ENCODE data around the gene TXNL4A.
"Not testable (repeated sequence)": the region's sequence is repeated elsewhere in the genome, so short reads cannot be mapped to it uniquely, and the experiment has no call there.

TXNL4A gene

GRCh38 chr18:80010551-80010906 lies 22.2 kb upstream of the TXNL4A start:
- Mint-ChIP-seq H3K36me3 (peaks cover 5 to 40% of the 10 kb centered on the region in 2 donors), H3K9me3 (peaks cover 24 to 27% of the 10 kb centered on the region in 2 donors), H3K4me1 (no peaks in the 10 kb centered on the region), H3K27me3 (no peaks in the 10 kb centered on the region), H3K27ac (no peak overlapping the region), H3K4me3 (no peak overlapping the region)
- DNase-seq (no peak), ATAC-seq (replicated peaks) (no peak)

GRCh38 chr18:80009661-80010550 lies 21.5 kb upstream of the TXNL4A start:
- Mint-ChIP-seq H3K36me3 (peaks cover 5 to 40% of the 10 kb centered on the region in 2 donors), H3K27ac (no peak overlapping the region), H3K27me3 (no peaks in the 10 kb centered on the region), H3K4me3 (no peak overlapping the region), H3K4me1 (no peaks in the 10 kb centered on the region), H3K9me3 (peaks cover 24 to 27% of the 10 kb centered on the region in 2 donors)
- no peak for ATAC-seq (replicated peaks)
- DNase-seq = no peak

GRCh38 chr18:80006724-80007123 lies 18.4 kb upstream of the TXNL4A start:
- no peak for ATAC-seq (replicated peaks)
- Mint-ChIP-seq H3K27me3 (no peaks in the 10 kb centered on the region), H3K4me1 (no peaks in the 10 kb centered on the region), H3K36me3 (peaks cover 3 to 35% of the 10 kb centered on the region in 2 donors), H3K4me3 (no peak overlapping the region), H3K27ac (no peak overlapping the region), H3K9me3 (peaks cover 17 to 21% of the 10 kb centered on the region in 2 donors)
- DNase-seq = no peak

- DNase-seq (no peak), ATAC-seq (replicated peaks) (no peak)
- H3K27ac Mint-ChIP-seq = no peak overlapping the region
- no peaks in the 10 kb centered on the region for H3K27me3 Mint-ChIP-seq
- peaks cover 3 to 4% of the 10 kb centered on the region in 2 donors for H3K4me1 Mint-ChIP-seq
- peaks cover 8 to 29% of the 10 kb centered on the region in 2 donors for H3K36me3 Mint-ChIP-seq
- peaks cover 14 to 21% of the 10 kb centered on the region in 2 donors for H3K9me3 Mint-ChIP-seq
- no peak overlapping the region for H3K4me3 Mint-ChIP-seq
Observed at GRCh38 chr18:80004600-80005342, 16.4 kb upstream of the TXNL4A start.

- no peak overlapping the region for H3K4me3 Mint-ChIP-seq
- ATAC-seq (replicated peaks) = no peak
- peaks cover 9 to 13% of the 10 kb centered on the region in 2 donors for H3K9me3 Mint-ChIP-seq
- H3K4me1 Mint-ChIP-seq = peaks cover 4 to 6% of the 10 kb centered on the region in 2 donors
- H3K36me3 Mint-ChIP-seq = peaks cover 11 to 15% of the 10 kb centered on the region in 2 donors
- no peaks in the 10 kb centered on the region for H3K27me3 Mint-ChIP-seq
- H3K27ac Mint-ChIP-seq = no peak overlapping the region
- DNase-seq = no peak
Observed at GRCh38 chr18:80002468-80002867, 14.1 kb upstream of the TXNL4A start.

- Mint-ChIP-seq H3K4me1 (peaks cover 4 to 6% of the 10 kb centered on the region in 2 donors), H3K36me3 (peaks cover 11 to 15% of the 10 kb centered on the region in 2 donors), H3K27ac (no peak overlapping the region), H3K9me3 (peaks cover 9% of the 10 kb centered on the region in 2 donors), H3K4me3 (no peak overlapping the region), H3K27me3 (peaks cover 0 to 4% of the 10 kb centered on the region in 2 donors)
- ATAC-seq (replicated peaks) (no peak), DNase-seq (no peak)
Observed at GRCh38 chr18:80000877-80001276, 12.5 kb upstream of the TXNL4A start.

GRCh38 chr18:79999701-80000100 lies 11.3 kb upstream of the TXNL4A start:
- not testable (repeated sequence) for DNase-seq; H3K27me3 Mint-ChIP-seq; H3K4me1 Mint-ChIP-seq; H3K4me3 Mint-ChIP-seq; H3K27ac Mint-ChIP-seq; H3K9me3 Mint-ChIP-seq; ATAC-seq (replicated peaks)
- H3K36me3 Mint-ChIP-seq = peaks cover 11 to 17% of the 10 kb centered on the region in 2 donors

- Mint-ChIP-seq H3K9me3 (peaks cover 0 to 1% of the 10 kb centered on the region in 2 donors), H3K36me3 (peaks cover 3% of the 10 kb centered on the region in 2 donors), H3K27ac (no peak overlapping the region), H3K4me1 (peaks cover 8 to 12% of the 10 kb centered on the region in 2 donors), H3K4me3 (no peak overlapping the region), H3K27me3 (no peaks in the 10 kb centered on the region)
- ATAC-seq (replicated peaks) = no peak
- DNase-seq = no peak
Observed at GRCh38 chr18:79991494-79991893, 3.1 kb upstream of the TXNL4A start.

- Mint-ChIP-seq H3K27ac (peak overlapping the region; percentile 99), H3K27me3 (no peaks in the 10 kb centered on the region), H3K4me1 (peaks cover 13 to 29% of the 10 kb centered on the region in 2 donors), H3K9me3 (no peaks in the 10 kb centered on the region), H3K36me3 (peaks cover 6 to 12% of the 10 kb centered on the region in 2 donors), H3K4me3 (peak overlapping the region; percentile 94 to 95)
- no peak for ATAC-seq (replicated peaks)
- DNase-seq = no peak
Observed at GRCh38 chr18:79989195-79989497, 783 bp upstream of the TXNL4A start.

GRCh38 chr18:79988071-79988450 lies 302 bp downstream of the TXNL4A start:
- Mint-ChIP-seq H3K4me1 (peaks cover 18 to 40% of the 10 kb centered on the region in 2 donors), H3K9me3 (no peaks in the 10 kb centered on the region), H3K27me3 (no peaks in the 10 kb centered on the region), H3K36me3 (peaks cover 10 to 20% of the 10 kb centered on the region in 2 donors), H3K4me3 (peak overlapping the region; percentile 82 to 94), H3K27ac (peak overlapping the region; percentile 99)
- peak; percentile 76 to 79 for ATAC-seq (replicated peaks)
- peak; percentile 57 for DNase-seq

GRCh38 chr18:79987566-79987965 lies 797 bp downstream of the TXNL4A start:
- H3K4me1 Mint-ChIP-seq = peaks cover 19 to 43% of the 10 kb centered on the region in 2 donors

GRCh38 chr18:79986726-79987125 lies 1.6 kb downstream of the TXNL4A start:
- Mint-ChIP-seq H3K4me1 (peaks cover 27 to 51% of the 10 kb centered on the region in 2 donors), H3K36me3 (peaks cover 19 to 31% of the 10 kb centered on the region in 2 donors), H3K9me3 (no peaks in the 10 kb centered on the region), H3K27ac (peak overlapping the region; percentile 39), H3K27me3 (no peaks in the 10 kb centered on the region), H3K4me3 (peak overlapping the region; percentile 82 to 94)
- ATAC-seq (replicated peaks) (no peak), DNase-seq (no peak)

More at GRCh38 chr18:79987566-79987965, 797 bp downstream of the TXNL4A start:
- Mint-ChIP-seq H3K36me3 (peaks cover 11 to 22% of the 10 kb centered on the region in 2 donors), H3K9me3 (no peaks in the 10 kb centered on the region), H3K4me3 (peak overlapping the region; percentile 82 to 94), H3K27ac (peak overlapping the region; percentile 99), H3K27me3 (no peaks in the 10 kb centered on the region)
- DNase-seq = no peak
- no peak for ATAC-seq (replicated peaks)

GRCh38 chr18:79985172-79985571 lies 3.2 kb downstream of the TXNL4A start:
- H3K27ac Mint-ChIP-seq = no peak overlapping the region
- no peaks in the 10 kb centered on the region for H3K27me3 Mint-ChIP-seq
- H3K4me1 Mint-ChIP-seq = peaks cover 33 to 56% of the 10 kb centered on the region in 2 donors
- DNase-seq (no peak), ATAC-seq (replicated peaks) (no peak)
- peaks cover 21 to 33% of the 10 kb centered on the region in 2 donors for H3K36me3 Mint-ChIP-seq
- no peaks in the 10 kb centered on the region for H3K9me3 Mint-ChIP-seq
- no peak overlapping the region for H3K4me3 Mint-ChIP-seq

GRCh38 chr18:79983793-79984192 lies 4.6 kb downstream of the TXNL4A start:
- ATAC-seq (replicated peaks) = no peak
- H3K36me3 Mint-ChIP-seq = peaks cover 21 to 45% of the 10 kb centered on the region in 2 donors
- no peak overlapping the region for H3K27ac Mint-ChIP-seq
- H3K27me3 Mint-ChIP-seq = no peaks in the 10 kb centered on the region
- no peak overlapping the region for H3K4me3 Mint-ChIP-seq
- no peaks in the 10 kb centered on the region for H3K9me3 Mint-ChIP-seq
- no peak for DNase-seq
- peaks cover 31 to 65% of the 10 kb centered on the region in 2 donors for H3K4me1 Mint-ChIP-seq

All from stimulated activated naive B cell treated with anti-CD40 and anti-IgM and Interleukin-4, amounts not matched to agents 10 μg/mL and 1 μg/mL and 100 μg/mL, for 72 hours (primary cell).